HepG2 (cell line): ENCODE measurements around the gene CSTF1. TPM values are rescaled to one million over a fixed set of nuclear protein-coding genes. Genes with fewer than 3 reads are reported as not detected.

ENCODE experiments used
- polyA plus RNA-seq, 8 experiments: library from polyadenylated mRNA; depleted of rRNA in 3 of 8; stranded (reverse) in 7 of 8; unstranded in 1 of 8; fragments of >200 nt; fragmentation: Illumina TruSeq in 4 of 8; extraction: Trizol in 4 of 8; gene quantifications; 2 replicates each; pipeline versions ENCODE4 v1.2.1 to v1.2.3, GENCODE V29; 2011 to 2016; ENCODE audit warnings: low read depth in 4 of 8, missing spikeins in 1 of 8, mixed read lengths in 1 of 8; ENCODE audit not compliant: insufficient read depth in 1 of 8
- total RNA-seq, 5 experiments: library from RNA; depleted of rRNA; stranded (reverse); fragments of >200 nt; fragmentation: Illumina TruSeq; extraction: Trizol; gene quantifications; 2 replicates each; pipeline ENCODE4 v1.2.3, GENCODE V29; 2016; ENCODE audit warnings: low read depth in 1 of 5
- TF ChIP-seq, protein P1 (sequence below), 2 experiments: fragments of 450-650 bp in 1 of 2; sonication (generic) in 1 of 2; formaldehyde crosslinking in 1 of 2; IDR thresholded peaks; 2 replicates each; pipeline versions ENCODE4 v1.6.1 to v1.8.0; 2016 to 2022; ENCODE audit warnings: antibody characterized with exemption in 1 of 2, mild to moderate bottlenecking in 1 of 2, missing genetic modification reagents in 1 of 2
- TF ChIP-seq, protein P2 (sequence below): sonication (generic); formaldehyde crosslinking; IDR thresholded peaks from 2 replicates; pipeline ENCODE4 v1.4.0; 2020; ENCODE audit warnings: missing genetic modification reagents
- TF ChIP-seq, protein P3 (sequence below): sonication (generic); formaldehyde crosslinking; IDR thresholded peaks from 2 replicates; pipeline ENCODE4 v1.4.0; 2020; ENCODE audit warnings: missing genetic modification reagents

The CSTF1 gene
- total and polyA plus RNA-seq, 2 of the 13 experiments (the other 11 are each of a cell fraction or from before 2014, with no cell fraction given), result 70.9 to 100 TPM

DNA sequence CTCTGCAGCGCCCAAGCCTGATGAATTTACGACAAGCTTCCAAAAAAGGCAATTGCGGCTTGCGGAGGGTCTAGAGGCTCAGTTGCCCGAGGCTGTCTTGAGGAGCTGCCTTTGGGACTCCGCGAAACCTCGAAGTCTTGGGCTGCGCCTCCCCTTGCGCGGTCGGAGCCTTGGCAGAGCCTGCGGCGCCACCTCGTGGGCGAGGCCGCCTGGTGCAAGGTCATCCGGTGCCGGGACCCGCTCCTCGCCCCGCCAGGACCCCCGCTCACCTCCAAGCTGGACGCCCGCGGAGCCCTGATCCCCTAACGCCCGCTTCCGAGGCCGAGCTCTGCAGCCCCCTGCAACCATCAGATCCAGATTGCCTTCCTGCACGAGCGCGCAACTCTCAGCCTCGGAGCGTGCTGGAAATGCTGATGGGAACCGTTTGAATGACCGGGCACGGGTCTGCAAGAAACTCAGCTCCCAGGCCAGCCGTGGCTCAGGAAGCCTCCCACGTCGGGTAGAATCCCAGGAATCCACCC, 48.5 kb upstream of the CSTF1 start (continued):
- TF ChIP-seq, protein P1, sequence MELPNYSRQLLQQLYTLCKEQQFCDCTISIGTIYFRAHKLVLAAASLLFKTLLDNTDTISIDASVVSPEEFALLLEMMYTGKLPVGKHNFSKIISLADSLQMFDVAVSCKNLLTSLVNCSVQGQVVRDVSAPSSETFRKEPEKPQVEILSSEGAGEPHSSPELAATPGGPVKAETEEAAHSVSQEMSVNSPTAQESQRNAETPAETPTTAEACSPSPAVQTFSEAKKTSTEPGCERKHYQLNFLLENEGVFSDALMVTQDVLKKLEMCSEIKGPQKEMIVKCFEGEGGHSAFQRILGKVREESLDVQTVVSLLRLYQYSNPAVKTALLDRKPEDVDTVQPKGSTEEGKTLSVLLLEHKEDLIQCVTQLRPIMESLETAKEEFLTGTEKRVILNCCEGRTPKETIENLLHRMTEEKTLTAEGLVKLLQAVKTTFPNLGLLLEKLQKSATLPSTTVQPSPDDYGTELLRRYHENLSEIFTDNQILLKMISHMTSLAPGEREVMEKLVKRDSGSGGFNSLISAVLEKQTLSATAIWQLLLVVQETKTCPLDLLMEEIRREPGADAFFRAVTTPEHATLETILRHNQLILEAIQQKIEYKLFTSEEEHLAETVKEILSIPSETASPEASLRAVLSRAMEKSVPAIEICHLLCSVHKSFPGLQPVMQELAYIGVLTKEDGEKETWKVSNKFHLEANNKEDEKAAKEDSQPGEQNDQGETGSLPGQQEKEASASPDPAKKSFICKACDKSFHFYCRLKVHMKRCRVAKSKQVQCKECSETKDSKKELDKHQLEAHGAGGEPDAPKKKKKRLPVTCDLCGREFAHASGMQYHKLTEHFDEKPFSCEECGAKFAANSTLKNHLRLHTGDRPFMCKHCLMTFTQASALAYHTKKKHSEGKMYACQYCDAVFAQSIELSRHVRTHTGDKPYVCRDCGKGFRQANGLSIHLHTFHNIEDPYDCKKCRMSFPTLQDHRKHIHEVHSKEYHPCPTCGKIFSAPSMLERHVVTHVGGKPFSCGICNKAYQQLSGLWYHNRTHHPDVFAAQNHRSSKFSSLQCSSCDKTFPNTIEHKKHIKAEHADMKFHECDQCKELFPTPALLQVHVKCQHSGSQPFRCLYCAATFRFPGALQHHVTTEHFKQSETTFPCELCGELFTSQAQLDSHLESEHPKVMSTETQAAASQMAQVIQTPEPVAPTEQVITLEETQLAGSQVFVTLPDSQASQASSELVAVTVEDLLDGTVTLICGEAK (IDR thresholded peaks at IDR 0.05), result no peak
- TF ChIP-seq, protein P1 (CRISPR knock-in tag; IDR thresholded peaks at IDR 0.05), result 0 out of 2 replicates have a peak, but pooled peaks have one; percentile 42
- TF ChIP-seq, protein P2, sequence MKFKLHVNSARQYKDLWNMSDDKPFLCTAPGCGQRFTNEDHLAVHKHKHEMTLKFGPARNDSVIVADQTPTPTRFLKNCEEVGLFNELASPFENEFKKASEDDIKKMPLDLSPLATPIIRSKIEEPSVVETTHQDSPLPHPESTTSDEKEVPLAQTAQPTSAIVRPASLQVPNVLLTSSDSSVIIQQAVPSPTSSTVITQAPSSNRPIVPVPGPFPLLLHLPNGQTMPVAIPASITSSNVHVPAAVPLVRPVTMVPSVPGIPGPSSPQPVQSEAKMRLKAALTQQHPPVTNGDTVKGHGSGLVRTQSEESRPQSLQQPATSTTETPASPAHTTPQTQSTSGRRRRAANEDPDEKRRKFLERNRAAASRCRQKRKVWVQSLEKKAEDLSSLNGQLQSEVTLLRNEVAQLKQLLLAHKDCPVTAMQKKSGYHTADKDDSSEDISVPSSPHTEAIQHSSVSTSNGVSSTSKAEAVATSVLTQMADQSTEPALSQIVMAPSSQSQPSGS (CRISPR knock-in tag), result no peak
- TF ChIP-seq, protein P3, sequence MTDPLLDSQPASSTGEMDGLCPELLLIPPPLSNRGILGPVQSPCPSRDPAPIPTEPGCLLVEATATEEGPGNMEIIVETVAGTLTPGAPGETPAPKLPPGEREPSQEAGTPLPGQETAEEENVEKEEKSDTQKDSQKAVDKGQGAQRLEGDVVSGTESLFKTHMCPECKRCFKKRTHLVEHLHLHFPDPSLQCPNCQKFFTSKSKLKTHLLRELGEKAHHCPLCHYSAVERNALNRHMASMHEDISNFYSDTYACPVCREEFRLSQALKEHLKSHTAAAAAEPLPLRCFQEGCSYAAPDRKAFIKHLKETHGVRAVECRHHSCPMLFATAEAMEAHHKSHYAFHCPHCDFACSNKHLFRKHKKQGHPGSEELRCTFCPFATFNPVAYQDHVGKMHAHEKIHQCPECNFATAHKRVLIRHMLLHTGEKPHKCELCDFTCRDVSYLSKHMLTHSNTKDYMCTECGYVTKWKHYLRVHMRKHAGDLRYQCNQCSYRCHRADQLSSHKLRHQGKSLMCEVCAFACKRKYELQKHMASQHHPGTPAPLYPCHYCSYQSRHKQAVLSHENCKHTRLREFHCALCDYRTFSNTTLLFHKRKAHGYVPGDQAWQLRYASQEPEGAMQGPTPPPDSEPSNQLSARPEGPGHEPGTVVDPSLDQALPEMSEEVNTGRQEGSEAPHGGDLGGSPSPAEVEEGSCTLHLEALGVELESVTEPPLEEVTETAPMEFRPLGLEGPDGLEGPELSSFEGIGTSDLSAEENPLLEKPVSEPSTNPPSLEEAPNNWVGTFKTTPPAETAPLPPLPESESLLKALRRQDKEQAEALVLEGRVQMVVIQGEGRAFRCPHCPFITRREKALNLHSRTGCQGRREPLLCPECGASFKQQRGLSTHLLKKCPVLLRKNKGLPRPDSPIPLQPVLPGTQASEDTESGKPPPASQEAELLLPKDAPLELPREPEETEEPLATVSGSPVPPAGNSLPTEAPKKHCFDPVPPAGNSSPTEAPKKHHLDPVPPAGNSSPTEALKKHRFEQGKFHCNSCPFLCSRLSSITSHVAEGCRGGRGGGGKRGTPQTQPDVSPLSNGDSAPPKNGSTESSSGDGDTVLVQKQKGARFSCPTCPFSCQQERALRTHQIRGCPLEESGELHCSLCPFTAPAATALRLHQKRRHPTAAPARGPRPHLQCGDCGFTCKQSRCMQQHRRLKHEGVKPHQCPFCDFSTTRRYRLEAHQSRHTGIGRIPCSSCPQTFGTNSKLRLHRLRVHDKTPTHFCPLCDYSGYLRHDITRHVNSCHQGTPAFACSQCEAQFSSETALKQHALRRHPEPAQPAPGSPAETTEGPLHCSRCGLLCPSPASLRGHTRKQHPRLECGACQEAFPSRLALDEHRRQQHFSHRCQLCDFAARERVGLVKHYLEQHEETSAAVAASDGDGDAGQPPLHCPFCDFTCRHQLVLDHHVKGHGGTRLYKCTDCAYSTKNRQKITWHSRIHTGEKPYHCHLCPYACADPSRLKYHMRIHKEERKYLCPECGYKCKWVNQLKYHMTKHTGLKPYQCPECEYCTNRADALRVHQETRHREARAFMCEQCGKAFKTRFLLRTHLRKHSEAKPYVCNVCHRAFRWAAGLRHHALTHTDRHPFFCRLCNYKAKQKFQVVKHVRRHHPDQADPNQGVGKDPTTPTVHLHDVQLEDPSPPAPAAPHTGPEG (CRISPR knock-in tag), result no peak
